IgD-negative memory B cell (primary cell): ENCODE data around the gene AP1S1. TPM values are rescaled to one million over a fixed set of nuclear protein-coding genes. Genes with fewer than 3 reads are reported as not detected.
"Not testable (repeated sequence)": the region's sequence is repeated elsewhere in the genome, so short reads cannot be mapped to it uniquely, and the experiment has no call there.

Source experiments
- H3K27ac Mint-ChIP-seq, 3 donors: one replicate each; pipeline ENCODE4 v1.8.0; 2020 to 2022; ENCODE audit warnings: mild to moderate bottlenecking in 3 of 3, mixed read lengths in 3 of 3, moderate library complexity in 1 of 3
- H3K27me3 Mint-ChIP-seq: one replicate; pipeline ENCODE4 v1.8.0; 2021; ENCODE audit warnings: mixed read lengths
- H3K36me3 Mint-ChIP-seq: one replicate; pipeline ENCODE4 v1.8.0; 2020; ENCODE audit warnings: mild to moderate bottlenecking, mixed read lengths
- H3K4me1 Mint-ChIP-seq, 3 donors: one replicate each; pipeline ENCODE4 v1.8.0; 2020 to 2022; ENCODE audit warnings: mixed read lengths in 3 of 3, mild to moderate bottlenecking in 1 of 3
- H3K4me3 Mint-ChIP-seq, 4 donors: one replicate each; pipeline ENCODE4 v1.8.0; 2020 to 2022; ENCODE audit warnings: mild to moderate bottlenecking in 4 of 4, mixed read lengths in 4 of 4, moderate library complexity in 3 of 4
- H3K9me3 Mint-ChIP-seq, 3 donors: one replicate each; pipeline ENCODE4 v1.8.0; 2020 to 2021; ENCODE audit warnings: mixed read lengths in 3 of 3, mild to moderate bottlenecking in 1 of 3
- polyA plus RNA-seq: library from polyadenylated mRNA; unstranded; fragments of 300-500 nt; fragmentation: Illumina TruSeq; gene quantifications from one replicate; pipeline ENCODE4 v1.2.3, GENCODE V29; 2021

The AP1S1 gene
- 8.3 TPM for polyA plus RNA-seq

DNA sequence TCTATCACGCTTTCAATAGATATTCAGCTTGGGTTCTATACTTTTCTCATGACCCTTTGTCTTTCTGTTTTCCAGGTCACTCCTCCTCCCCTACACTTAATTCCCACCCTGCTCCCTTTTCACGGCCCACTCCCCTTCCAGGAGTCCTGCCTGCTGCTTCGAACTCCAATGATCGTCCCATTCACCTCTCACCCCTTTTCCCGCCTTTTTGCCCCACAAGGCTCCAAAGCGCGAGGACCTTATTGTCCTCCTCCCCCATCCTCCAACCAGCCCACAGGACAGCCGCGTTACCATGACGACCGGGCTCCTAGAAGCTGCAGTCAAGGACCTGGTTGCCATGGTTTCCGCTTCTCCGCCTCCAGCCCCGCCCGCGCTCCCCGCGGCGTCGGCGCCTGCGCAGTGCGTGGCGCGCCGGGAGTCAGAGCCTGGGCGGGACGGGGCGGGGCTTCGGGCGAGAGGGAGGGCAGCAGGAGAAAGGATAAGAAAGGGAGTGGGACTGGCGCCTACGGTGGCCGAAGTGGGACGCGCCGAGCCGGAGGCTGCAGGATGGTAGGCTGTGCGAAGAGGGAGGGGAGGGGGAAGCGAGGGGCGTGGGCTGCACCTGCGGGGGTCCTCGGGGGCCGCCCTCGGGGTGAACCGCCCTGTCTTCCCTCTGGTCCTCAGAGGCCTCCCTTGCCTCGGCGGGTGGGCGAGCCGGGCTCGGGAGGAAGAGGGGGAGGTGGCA is at the start of gene AP1S1:
Gene AP1S1, plus strand, starts transcription at position 508 of the 724 bp plus-strand sequence. Its CDS starts 39 bp downstream, at position 547.
- H3K27ac Mint-ChIP-seq, result peak within 1 kb of the TSS; percentile 73 to 96 (median 91)
- peaks cover 7 to 12% (median 8%) of the 10 kb centered on the region in 3 donors for H3K4me1 Mint-ChIP-seq
- H3K36me3 Mint-ChIP-seq, result no peaks in the 10 kb centered on the region
- peak within 1 kb of the TSS; percentile 80 to 92 (median 86) for H3K4me3 Mint-ChIP-seq
- no peaks in the 10 kb centered on the region for H3K9me3 Mint-ChIP-seq
- peaks cover 4% of the 10 kb centered on the region for H3K27me3 Mint-ChIP-seq

DNA sequence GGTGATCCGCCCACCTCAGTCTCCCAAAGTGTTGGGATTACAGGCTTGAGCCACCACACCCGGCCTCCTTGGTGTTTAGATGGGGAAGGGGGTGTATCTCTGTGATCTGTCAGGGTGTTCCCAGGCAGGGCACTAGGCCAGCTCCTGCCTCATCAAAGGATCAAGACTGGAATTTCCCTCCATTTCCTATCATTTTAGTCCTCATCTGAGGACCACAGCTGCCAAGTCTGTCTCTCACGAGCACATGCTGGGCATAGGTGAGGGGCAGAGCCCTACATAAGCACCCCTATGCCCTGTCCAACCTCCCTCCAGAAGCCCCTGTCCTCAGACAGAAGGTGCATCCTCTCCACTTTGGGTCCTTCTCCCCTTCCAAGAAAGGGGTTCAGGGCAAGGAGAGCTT is 49.5 kb upstream of the AP1S1 start:
- no peaks in the 10 kb centered on the region for H3K9me3 Mint-ChIP-seq
- H3K27ac Mint-ChIP-seq, result no peak overlapping the region
- H3K27me3 Mint-ChIP-seq, result peaks cover 29% of the 10 kb centered on the region
- H3K4me3 Mint-ChIP-seq, result no peak overlapping the region
- peaks cover 2% of the 10 kb centered on the region for H3K36me3 Mint-ChIP-seq
- H3K4me1 Mint-ChIP-seq, result peaks cover 0 to 5% (median 0%) of the 10 kb centered on the region in 3 donors

DNA sequence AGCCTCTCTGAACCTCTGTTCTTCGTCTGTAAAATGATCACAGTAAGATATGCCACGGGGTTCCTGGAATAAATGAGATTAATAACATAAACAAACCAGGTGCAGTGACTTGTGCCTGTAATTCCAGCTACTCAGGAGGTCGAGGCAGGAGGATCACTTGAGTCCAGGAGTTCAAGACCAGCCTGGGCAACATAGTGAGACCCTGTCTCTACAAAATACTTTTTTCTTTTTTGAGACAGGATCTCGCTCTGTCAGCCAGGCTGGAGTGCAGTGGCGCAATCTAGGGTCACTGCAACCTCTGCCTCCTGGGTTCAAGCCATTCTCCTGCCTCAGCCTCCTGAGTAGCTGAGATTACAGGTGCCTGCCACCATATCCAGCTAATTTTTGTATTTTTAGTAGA is 49.0 kb upstream of the AP1S1 start:
- not testable (repeated sequence) for H3K4me1 Mint-ChIP-seq, H3K4me3 Mint-ChIP-seq, H3K27ac Mint-ChIP-seq, H3K36me3 Mint-ChIP-seq, H3K9me3 Mint-ChIP-seq
- H3K27me3 Mint-ChIP-seq, result peaks cover 27% of the 10 kb centered on the region

DNA sequence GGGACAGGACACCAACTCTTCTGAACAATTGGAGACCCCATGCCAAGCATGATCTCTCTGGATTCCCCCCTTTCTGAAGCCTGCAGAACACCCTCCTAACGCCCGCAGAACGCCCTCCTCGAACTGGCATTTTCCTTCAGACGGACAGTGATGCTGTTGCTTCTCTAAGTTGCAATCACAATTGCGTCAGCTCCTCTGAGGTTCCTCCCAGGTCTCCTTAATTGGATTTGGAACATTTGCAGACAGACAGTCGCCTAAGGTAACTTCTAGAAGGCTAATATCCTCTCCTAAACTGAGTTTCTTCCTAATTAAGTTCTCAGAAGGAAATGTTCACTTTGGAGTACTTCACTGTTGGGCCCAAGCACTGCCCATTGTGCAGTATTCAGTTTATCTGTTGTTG is 47.9 kb upstream of the AP1S1 start:
- Mint-ChIP-seq H3K27me3 (peaks cover 20% of the 10 kb centered on the region), H3K4me1 (peaks cover 0 to 5% (median 0%) of the 10 kb centered on the region in 3 donors), H3K4me3 (no peak overlapping the region), H3K9me3 (no peaks in the 10 kb centered on the region), H3K36me3 (peaks cover 2% of the 10 kb centered on the region), H3K27ac (no peak overlapping the region)

DNA sequence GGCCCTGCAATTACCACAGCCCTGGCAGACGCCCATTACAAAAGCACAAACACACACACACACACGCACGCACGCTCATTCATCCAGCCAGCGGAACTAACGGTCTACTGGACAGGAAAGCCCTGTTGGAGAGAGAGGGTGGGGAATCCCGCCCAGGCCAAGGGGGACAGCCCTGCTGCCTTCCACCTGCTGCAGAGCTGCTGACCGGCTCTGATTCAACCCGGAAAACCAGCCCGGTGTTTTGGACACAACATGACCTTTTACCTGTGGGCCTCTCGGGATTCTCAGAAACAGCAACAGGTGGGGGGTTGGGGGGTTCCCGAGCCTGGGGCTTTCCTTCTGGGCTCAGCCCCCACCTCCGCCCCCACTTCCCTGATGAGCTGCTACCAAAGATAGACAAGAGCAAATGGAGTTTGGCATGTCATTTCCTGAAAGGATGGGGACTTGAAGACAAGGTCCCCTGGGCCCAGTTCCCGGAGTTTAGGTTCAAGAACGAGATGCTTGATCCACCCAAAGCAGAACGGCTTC is 45.9 kb upstream of the AP1S1 start:
- H3K9me3 Mint-ChIP-seq, result peaks cover 0 to 2% (median 0%) of the 10 kb centered on the region in 3 donors
- no peak overlapping the region for H3K27ac Mint-ChIP-seq
- no peaks in the 10 kb centered on the region for H3K4me1 Mint-ChIP-seq
- H3K27me3 Mint-ChIP-seq, result peaks cover 13% of the 10 kb centered on the region
- no peak overlapping the region for H3K4me3 Mint-ChIP-seq
- peaks cover 2% of the 10 kb centered on the region for H3K36me3 Mint-ChIP-seq

DNA sequence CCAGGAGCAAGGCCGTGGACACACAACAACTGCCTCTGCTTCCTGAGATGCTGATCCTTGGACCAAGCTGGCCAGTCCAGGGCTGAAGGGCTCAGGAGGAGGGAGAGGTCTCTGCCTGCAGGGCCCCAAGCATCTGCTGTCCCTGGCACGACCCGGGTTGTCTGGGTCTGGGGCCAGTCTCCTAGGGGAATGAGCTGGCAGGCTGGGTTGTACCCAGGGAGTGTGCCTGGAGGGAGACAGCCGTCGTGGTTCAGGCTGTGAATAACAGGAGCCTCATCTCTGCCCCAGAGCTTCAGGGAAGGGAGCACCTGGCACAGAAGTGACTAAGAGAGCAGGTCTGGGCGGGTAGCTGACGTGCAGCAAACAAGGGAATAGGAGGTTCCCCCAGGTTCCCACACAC is 45.3 kb upstream of the AP1S1 start:
- H3K4me1 Mint-ChIP-seq, result no peaks in the 10 kb centered on the region

DNA sequence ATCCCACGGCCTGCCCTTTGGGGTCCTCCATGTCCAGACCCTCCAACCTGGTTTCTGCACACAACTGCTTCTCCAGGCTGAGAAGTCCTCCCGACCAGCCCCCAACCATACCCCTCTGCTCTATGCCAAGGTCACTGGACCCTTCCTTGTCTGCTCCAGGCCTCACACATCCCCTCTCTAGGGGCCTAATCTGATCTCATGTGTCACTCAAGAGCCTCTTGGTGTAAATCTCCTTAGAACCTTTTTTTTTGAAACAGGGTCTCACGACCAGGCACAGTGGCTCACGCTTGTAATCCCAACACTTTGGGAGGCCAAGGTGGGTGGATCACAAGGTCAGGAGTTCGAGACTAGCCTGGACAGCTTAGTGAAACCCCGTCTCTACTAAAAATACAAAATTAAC is 44.9 kb upstream of the AP1S1 start:
- Mint-ChIP-seq H3K9me3 (peaks cover 0 to 2% (median 0%) of the 10 kb centered on the region in 3 donors), H3K27me3 (peaks cover 8% of the 10 kb centered on the region), H3K36me3 (peaks cover 2% of the 10 kb centered on the region), H3K4me3 (no peak overlapping the region), H3K4me1 (no peaks in the 10 kb centered on the region), H3K27ac (peak overlapping the region in 1 of 3 donors; percentile 46)

More for the DNA sequence above, 45.3 kb upstream of the AP1S1 start:
- Mint-ChIP-seq H3K27me3 (peaks cover 10% of the 10 kb centered on the region), H3K36me3 (peaks cover 2% of the 10 kb centered on the region), H3K4me3 (no peak overlapping the region), H3K9me3 (peaks cover 0 to 2% (median 0%) of the 10 kb centered on the region in 3 donors), H3K27ac (peak overlapping the region in 1 of 3 donors; percentile 46)

DNA sequence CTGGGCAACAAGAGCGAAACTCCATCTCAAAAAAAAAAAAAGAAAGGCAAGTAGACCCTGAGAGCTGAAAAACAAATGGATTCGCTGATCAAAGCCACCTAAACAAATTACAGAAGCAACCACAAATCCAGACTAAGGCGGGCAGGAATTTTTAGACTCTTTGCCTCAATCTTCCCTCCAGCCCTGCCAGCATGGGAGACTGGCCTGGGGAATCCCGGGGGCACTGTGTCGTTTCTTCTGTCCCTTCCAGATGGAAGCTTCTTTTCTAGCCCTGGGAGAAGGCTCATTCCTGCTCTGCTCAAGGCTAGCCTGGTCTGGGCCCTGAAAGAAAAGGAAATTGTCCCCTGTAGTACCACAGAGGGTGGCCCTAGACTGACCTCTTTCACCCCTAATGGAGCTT is 43.0 kb upstream of the AP1S1 start:
- H3K36me3 Mint-ChIP-seq, result no peaks in the 10 kb centered on the region
- peaks cover 6% of the 10 kb centered on the region for H3K27me3 Mint-ChIP-seq
- peaks cover 0 to 2% (median 0%) of the 10 kb centered on the region in 3 donors for H3K9me3 Mint-ChIP-seq
- H3K4me3 Mint-ChIP-seq, result no peak overlapping the region
- H3K4me1 Mint-ChIP-seq, result no peaks in the 10 kb centered on the region
- H3K27ac Mint-ChIP-seq, result no peak overlapping the region

DNA sequence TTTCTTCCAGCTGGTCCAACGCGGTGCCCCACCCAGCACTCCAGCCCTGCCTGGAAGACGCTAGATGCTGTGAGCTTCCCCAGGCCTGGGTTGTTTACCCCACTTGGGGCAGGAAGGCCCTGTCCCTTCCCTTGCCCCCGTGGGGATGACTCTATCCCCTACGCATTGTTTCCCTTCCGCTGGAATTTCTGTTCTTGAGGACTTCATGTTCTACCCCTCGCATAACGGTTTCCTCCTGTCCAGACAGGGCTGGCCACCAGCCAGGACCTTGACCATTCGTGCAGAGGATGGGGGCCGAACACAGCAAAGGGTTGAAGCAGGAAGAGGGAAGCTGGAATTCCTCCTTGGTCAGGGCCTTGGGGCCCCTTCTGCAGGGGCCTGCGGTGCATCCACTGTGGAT is 42.0 kb upstream of the AP1S1 start:
- H3K4me3 Mint-ChIP-seq, result no peak overlapping the region

DNA sequence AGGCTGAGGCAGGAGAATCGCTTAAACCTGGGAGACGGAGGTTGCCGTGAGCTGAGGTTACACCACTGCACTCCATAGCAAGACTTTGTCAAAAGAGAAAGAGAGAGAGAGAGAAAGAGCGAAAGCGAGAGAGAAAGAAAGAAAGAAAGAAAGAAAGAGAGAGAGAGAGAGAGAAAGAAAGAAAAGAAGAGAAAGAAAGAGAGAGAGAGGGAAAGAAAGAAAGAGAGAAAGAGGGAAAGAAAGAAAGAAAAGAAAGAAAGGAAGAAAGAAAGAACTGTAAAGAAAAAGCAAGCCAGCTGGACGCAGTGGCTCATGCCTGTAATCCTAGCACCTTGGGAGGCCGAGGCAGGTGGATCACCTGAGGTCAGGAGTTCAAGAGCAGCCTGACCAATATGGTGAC is 41.1 kb upstream of the AP1S1 start:
- H3K27ac Mint-ChIP-seq, result peak overlapping the region in 1 of 3 donors; percentile 82

More for the DNA sequence above, 42.0 kb upstream of the AP1S1 start:
- Mint-ChIP-seq H3K27me3 (peaks cover 6% of the 10 kb centered on the region), H3K36me3 (no peaks in the 10 kb centered on the region), H3K27ac (peak overlapping the region in 1 of 3 donors; percentile 82), H3K4me1 (no peaks in the 10 kb centered on the region), H3K9me3 (peaks cover 0 to 2% (median 0%) of the 10 kb centered on the region in 3 donors)

DNA sequence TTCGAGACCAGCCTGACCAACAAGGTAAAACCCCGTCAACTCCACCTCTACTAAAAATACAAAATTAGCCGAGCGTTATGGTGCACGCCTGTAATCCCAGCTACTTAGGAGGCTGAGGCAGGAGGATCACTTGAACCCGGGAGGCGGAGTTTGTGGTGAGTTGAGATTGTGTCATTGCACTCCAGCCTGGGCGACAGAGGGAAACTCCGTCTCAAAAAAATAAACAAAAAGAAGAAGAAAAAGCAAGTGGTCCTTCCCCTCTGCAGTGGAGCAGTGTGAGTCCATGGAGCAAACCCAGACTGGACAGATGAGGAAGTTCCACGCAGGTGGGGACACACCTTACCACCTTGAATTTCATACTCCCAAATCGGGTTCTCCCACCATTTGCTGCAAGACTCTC is 40.4 kb upstream of the AP1S1 start:
- H3K27me3 Mint-ChIP-seq, result peaks cover 2% of the 10 kb centered on the region
- no peaks in the 10 kb centered on the region for H3K4me1 Mint-ChIP-seq
- H3K27ac Mint-ChIP-seq, result no peak overlapping the region
- no peaks in the 10 kb centered on the region for H3K36me3 Mint-ChIP-seq
- no peak overlapping the region for H3K4me3 Mint-ChIP-seq
- peaks cover 0 to 2% (median 0%) of the 10 kb centered on the region in 3 donors for H3K9me3 Mint-ChIP-seq

More for the DNA sequence above, 41.1 kb upstream of the AP1S1 start:
- not testable (repeated sequence) for H3K27me3 Mint-ChIP-seq, H3K4me1 Mint-ChIP-seq, H3K36me3 Mint-ChIP-seq, H3K9me3 Mint-ChIP-seq, H3K4me3 Mint-ChIP-seq

DNA sequence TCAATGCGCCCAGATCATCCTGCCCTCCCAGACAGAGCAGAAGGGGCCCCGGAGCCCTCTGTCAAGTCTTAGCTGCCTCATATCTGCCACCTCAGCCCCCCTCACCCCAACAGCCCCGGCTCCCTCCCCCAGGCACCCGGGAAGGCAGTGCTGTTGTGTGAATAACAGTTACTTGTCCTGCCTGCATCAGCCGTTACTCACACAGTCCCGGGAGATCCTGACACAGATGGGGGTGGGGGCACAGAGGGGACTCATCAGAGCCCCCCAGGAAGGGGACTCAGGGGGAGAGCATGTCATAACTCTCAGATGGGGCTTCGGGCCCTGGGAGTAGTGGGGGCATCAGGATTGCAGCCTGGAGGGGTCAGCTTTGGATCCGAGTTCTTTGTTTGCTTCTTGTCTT is 39.8 kb upstream of the AP1S1 start:
- Mint-ChIP-seq H3K27me3 (peaks cover 2% of the 10 kb centered on the region), H3K27ac (no peak overlapping the region), H3K4me1 (no peaks in the 10 kb centered on the region), H3K36me3 (no peaks in the 10 kb centered on the region), H3K9me3 (peaks cover 0 to 2% (median 0%) of the 10 kb centered on the region in 3 donors), H3K4me3 (no peak overlapping the region)

DNA sequence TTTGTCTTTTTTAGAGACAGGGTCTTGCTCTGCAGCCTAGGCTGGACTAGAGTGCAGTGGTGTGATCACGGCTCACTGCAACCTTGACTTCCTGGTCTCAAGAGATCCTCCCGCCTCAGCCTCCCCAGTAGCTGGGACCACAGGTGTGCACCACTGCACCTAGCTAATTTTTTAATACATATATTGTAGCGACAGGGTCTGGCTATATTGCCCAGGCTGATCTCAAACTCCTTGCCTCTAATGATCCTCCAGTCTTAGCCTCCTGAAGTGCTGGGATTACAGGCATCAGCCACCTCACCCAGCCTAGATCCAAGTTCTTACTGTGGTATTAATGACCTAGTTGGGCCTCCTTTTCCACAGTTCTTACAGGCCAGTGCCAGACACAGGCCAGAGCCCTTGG is 39.1 kb upstream of the AP1S1 start:
- H3K9me3 Mint-ChIP-seq, result peaks cover 0 to 2% (median 0%) of the 10 kb centered on the region in 3 donors
- no peak overlapping the region for H3K4me3 Mint-ChIP-seq
- H3K4me1 Mint-ChIP-seq, result no peaks in the 10 kb centered on the region
- H3K27ac Mint-ChIP-seq, result no peak overlapping the region
- H3K36me3 Mint-ChIP-seq, result no peaks in the 10 kb centered on the region
- H3K27me3 Mint-ChIP-seq, result no peaks in the 10 kb centered on the region

DNA sequence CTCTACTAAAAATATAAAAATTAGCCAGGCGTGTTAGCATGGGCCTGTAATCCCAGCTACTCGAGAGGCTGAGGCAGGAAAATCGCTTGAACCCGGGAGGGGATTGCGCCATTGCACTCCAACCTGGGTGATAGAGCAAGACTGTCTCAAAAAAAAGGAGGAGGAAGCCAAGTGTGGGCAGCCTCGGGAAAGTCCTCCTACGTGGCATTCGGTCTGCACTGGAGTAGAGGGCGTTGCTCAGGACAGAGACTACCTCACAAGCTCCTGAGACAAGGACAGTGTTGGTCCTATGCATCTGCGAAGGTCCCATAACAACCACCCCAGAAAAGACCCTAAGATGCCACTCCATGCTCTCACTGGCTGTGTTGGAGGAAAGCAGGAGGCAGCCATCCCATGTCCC is 37.4 kb upstream of the AP1S1 start:
- H3K9me3 Mint-ChIP-seq, result peaks cover 0 to 2% (median 0%) of the 10 kb centered on the region in 3 donors
- no peaks in the 10 kb centered on the region for H3K36me3 Mint-ChIP-seq
- no peaks in the 10 kb centered on the region for H3K27me3 Mint-ChIP-seq
- H3K4me1 Mint-ChIP-seq, result peaks cover 0 to 2% (median under 1%) of the 10 kb centered on the region in 3 donors
- no peak overlapping the region for H3K4me3 Mint-ChIP-seq
- no peak overlapping the region for H3K27ac Mint-ChIP-seq

DNA sequence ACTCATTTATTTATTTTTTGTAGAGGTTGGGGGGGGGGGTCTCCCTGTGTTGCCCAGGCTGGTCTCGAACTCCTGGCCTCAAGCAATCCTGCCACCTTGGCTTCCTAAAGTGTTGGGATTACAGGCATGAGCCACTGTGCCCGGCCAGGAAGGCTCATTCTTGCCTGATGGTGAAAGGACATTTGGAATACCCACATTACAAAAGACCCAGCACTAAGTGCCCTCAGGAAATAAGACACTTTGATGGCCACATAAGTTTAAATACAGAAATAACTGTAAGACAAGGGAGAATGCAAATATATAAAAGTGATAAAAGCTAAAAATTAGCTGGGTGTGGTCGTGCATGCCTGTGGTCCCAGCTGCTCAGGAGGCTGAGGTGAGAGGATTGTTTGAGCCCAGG is 35.4 kb upstream of the AP1S1 start:
- Mint-ChIP-seq H3K27me3 (peaks cover 10% of the 10 kb centered on the region), H3K36me3 (no peaks in the 10 kb centered on the region), H3K27ac (no peak overlapping the region), H3K4me3 (no peak overlapping the region), H3K9me3 (no peaks in the 10 kb centered on the region), H3K4me1 (peaks cover 0 to 8% (median 4%) of the 10 kb centered on the region in 3 donors)

DNA sequence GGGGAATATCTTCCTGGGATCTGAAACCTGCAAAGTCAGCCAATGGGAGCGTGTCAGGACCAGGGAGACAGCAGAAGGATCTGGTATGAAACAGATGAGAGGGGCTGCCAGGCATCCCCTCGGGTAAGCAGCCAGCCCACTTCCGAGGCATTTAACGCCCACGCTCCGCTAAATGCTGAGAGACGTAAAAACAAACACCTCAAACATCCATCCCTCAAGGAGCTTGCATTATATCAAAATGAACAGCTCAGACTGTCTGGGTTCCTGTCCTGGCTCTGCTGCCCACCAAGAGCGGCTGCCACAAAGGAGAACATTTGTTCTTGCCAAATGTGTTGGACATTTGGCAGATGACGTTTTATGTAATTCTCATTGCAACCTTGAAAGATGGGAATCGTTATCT is 34.4 kb upstream of the AP1S1 start:
- H3K4me3 Mint-ChIP-seq, result no peak overlapping the region
- no peak overlapping the region for H3K27ac Mint-ChIP-seq
- H3K27me3 Mint-ChIP-seq, result peaks cover 13% of the 10 kb centered on the region
- peaks cover 0 to 8% (median 4%) of the 10 kb centered on the region in 3 donors for H3K4me1 Mint-ChIP-seq
- H3K36me3 Mint-ChIP-seq, result no peaks in the 10 kb centered on the region
- H3K9me3 Mint-ChIP-seq, result no peaks in the 10 kb centered on the region
